ENCODE results near the gene MYO3B.
A peak's percentile ranks its signal among the peaks of the same experiment; 100 is the strongest.
"Not testable (repeated sequence)": the region's sequence is repeated elsewhere in the genome, so short reads cannot be mapped to it uniquely, and the experiment has no call there.

Gene MYO3B

GRCh38 chr2:170579511-170579910 lies 401.6 kb downstream of the MYO3B start:
- DNase-seq, result no peak

GRCh38 chr2:170582313-170582712 lies 404.4 kb downstream of the MYO3B start:
- no peak for DNase-seq

DNA sequence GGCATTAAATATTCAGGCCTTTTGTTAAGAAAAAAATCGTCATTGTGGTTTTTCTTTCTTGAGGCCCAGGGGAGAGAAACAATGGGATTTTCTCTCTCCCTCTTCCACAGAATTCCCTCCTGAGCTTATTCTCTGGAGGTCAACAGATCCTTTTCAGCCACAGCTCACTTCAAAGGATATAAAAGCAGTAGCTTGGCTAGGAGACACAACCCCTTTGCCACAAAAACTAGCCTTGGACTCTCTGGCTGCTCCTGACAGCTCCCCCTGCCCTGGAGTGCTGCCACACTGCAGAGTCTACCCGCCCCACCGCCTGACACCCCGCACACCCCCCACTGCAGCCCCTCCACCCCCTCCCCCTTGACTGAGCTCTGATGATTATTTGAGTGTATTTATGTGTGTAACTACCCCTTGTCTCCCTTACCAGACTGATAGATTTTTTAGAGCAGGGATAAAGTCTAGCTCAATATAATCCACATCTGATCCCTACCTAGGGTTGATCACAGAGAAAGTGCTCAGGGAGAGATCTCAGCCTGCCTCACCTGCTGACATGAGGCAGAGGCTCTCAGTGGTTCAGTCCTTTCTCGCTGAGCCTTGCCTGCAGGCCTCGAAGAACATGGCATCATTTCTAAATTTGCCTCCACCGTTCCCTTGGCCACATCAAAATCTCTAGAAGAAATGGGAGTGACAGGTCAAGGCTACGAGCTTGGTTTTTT lies 405.0 kb downstream of the MYO3B start:
- no peak for DNase-seq

GRCh38 chr2:170585067-170585466 lies 407.1 kb downstream of the MYO3B start:
- no peak for DNase-seq

GRCh38 chr2:170586571-170587095 lies 408.7 kb downstream of the MYO3B start:
- no peak for DNase-seq

DNA sequence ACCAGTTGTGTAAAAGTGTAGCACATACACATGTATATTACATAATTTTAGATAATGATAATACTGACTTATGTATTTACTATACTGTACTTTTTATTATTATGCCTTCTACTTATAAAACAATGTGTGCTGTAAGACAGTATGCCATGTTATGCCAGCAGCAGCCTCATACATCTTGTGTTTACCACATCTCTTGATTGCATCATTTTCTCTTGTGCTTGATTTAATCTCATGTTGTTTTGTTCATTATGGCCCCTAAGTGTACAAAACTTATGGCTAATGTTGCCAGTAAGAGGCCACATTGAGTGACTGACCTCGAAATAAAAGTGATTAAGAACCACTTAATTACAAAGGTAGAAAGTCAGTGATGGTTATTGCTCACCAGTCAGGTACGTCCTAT lies 409.2 kb downstream of the MYO3B start:
- DNase-seq, result no peak

GRCh38 chr2:170587922-170588321 lies 410.0 kb downstream of the MYO3B start:
- DNase-seq, result peak; percentile 39

GRCh38 chr2:170588729-170589128 lies 410.8 kb downstream of the MYO3B start:
- no peak for DNase-seq

- DNase-seq, result no peak
Observed at GRCh38 chr2:170596576-170596975, 418.6 kb downstream of the MYO3B start.

DNA sequence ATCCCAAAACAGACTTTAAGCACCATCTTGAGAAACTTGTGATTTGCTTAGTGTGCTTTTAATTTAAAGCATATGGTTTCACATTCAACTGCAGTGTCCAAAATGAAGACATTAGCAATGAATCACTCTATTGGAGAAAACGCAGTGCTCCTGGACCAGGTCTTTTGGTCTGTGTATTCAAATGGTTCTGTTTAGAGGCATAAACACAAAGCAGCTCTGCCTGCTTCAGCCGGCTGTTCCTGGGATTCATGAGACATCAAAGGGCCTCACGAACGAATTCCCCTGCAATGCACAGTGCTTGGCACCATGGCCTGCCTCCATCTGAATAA lies 420.1 kb downstream of the MYO3B start:
- no peak for DNase-seq

DNA sequence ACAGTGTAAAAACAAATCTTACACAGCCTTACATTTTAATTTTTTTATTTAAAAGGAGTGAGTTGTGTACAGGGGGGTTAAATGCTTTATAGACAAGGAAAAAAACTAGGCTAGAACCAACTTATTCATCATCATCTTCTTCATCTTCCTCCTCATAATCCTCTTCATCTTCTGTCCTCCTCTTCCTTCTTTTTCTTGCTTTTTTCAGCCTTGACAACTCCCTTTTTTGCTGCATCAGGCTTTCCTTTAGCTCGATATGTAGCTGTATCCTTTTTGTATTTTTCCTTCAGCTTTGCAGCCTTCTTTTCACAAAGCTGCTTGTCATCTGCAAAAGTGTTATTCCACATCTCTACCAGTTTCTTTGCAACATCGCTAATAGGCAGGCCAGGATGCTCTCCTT lies 423.5 kb downstream of the MYO3B start:
- no peak for DNase-seq

DNA sequence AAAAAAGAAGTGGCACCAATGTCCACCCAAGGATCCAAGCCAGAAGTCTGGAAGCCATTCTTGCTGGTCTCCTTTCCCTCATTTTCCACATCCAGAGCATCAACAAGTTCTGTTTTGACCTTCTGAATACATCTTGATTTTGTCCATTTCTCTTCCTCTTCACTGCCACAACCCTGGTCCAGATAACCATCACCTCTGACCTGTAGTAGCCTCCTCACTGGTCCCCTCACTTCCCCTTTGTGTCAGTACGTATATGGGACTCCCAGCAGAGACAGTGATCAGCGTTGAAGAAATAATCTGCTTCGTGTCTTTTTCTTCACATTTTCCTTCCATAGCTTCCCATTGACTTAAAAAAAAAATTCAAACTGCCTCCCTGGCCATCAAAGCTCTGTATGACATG lies 427.9 kb downstream of the MYO3B start:
- DNase-seq, result no peak

GRCh38 chr2:170607171-170607570 lies 429.2 kb downstream of the MYO3B start:
- no peak for DNase-seq

- no peak for DNase-seq
Observed at GRCh38 chr2:170610615-170611014, 432.7 kb downstream of the MYO3B start.

DNA sequence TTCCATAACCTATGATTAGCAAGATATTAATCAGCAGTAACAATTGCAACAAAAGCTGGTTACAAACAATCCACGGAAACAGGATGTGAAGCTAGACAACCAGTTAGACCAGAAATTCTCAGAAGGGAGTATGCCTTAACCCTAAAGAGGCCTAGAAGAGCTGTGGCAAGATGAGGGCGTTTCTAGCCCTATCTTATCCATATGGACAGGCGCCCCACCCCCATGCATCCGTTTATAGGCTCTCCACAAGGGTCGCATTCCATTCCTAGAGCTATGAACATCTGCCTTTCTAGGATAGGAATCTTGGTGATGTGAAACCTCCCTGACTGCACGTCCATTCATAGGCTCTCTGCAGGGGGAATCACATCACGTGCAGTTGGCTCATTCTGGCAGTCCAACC lies 441.0 kb downstream of the MYO3B start:
- DNase-seq, result not testable (repeated sequence)

DNA sequence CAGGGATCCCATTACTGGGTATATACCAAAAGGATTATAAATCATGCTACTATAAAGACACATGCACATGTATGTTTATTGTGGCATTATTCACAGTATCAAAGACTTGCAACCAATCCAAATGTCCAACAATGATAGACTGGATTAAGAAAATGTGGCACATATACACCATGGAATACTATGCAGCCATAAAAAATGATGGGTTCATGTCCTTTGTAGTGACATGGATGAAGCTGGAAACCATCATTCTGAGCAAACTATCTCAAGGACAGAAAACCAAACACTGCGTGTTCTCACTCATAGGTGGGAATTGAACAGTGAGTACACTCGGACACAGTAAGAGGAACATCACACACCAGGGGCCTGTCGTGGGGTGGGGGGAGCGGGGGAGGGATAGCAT lies 457.1 kb downstream of the MYO3B start:
- not testable (repeated sequence) for DNase-seq

DNA sequence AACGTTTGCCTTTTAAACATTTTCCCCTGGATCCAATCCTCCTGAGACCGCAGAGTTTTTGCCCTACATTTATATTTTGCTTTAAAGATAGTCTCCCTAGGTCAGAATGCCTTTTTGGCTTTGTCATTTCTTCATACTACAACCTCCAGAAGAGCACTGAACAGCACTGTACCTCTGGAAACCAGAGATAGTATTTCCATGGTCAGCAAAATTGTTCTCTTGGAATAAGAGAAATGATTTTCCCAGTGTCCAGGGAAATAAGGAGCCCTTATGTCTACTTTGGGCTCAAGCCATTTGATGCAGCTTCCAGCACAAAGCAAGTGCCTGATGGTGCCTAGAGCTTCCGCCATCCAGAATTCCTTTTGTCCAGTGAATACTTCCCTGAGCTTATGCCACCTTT lies 461.7 kb downstream of the MYO3B start:
- DNase-seq, result no peak

- no peak for DNase-seq
Observed at GRCh38 chr2:170641961-170642360, 464.0 kb downstream of the MYO3B start.

- peak; percentile 25 for DNase-seq
Observed at GRCh38 chr2:170643346-170643745, 465.4 kb downstream of the MYO3B start.

DNA sequence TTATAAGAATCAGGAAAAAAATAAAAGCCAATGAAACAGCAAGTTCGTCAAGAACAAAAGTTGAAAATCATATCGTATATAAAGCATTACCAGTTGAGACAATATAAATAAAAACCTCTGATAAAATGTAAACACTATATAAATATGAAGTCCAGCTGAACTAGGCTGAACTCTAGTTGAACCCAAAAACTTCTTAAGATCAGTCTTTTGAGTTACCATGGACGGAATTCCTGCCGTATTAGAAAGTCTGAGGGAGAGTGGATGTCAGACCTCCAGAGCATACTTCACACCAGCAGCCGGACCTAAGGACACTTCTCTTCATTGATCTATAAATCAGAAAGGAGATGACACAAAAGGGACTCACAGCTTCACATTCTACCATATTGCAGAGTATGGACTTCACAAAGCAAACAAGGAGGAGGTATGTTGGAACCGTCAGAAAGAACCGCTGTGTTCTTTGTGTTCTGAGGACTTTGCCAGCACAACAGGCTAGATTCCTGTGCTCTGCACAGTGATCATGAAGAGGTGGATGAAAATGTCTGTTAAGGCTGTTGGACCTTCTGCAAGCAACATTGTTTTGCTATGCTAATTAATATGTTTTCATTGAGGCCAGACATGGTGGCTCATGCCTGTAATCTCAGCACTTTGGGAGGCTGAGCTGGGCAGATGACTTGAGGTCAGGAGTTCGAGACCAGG lies 469.9 kb downstream of the MYO3B start:
- DNase-seq, result no peak

DNA sequence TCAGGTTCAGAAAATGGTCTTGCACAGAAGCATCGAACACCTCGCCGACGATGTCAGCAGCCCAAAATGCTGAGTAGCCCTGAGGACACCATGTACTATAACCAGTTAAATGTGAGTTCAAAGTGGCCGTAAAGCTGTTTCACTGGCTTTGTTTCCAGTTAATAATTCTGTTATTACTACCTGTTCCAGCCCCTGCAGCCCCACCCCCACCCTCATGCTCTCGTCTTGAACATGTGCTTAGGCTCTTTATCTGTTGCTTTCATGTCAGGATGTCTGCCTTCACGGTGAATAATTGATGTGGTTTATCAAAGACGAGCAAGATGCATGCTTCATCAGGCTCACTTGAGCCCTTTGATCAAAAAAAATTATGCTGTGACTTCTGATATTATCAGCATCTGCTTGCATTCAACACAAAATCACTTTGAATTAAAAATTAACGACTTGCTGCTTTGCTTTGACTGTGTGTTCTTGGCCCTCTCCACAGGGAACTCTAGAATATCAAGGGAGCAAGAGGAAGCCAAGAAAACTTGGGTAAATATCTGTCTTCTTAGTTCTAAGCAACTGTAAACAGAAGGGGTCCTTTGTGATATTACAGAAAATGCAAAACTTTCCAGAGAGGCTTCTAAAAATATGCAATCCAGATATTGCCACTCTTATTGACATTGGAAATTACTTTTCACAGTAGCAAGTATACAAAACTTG lies 473.8 kb downstream of the MYO3B start:
- no peak for DNase-seq

DNA sequence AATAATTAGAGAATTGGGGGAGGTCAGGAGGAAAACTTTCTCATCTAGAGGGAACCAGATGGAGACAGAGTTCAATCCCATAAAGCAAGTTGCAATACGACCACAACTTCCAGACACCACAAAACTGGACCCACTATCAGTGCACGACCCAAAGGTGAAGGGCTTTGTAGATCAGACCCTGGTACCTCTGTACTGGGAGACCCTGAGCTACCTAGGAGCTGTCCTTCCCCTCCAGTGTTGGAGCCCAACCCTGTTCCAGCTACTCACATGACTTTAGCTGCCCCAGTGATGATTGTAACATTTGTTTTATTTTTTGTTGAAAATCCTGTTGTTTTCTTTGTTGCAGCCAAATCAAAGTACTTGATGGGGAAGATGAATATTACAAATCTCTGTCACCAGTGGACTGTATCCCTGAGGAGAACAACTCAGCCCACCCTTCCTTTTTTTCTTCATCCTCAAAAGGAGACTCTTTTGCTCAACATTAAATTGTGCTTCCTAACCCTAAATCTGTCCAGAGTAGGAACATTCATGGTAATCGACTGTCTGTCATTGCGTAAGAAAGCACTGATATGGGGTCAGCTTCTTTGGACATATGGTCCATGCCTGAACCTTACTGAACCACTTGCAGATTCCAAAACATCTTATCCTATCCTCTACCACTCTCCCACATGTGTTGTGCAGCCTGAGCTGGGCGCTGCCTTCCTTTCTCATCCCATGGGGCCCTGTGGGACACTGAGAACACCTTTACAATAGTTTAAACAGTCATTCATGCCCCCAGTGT lies 474.9 kb downstream of the MYO3B start:
- DNase-seq, result no peak

- DNase-seq, result no peak
Observed at GRCh38 chr2:170656669-170657068, 478.7 kb downstream of the MYO3B start.
